ENCODE measurements around the gene MLXIP. TPM values are rescaled to one million over a fixed set of nuclear protein-coding genes. Genes with fewer than 3 reads are reported as not detected.

Gene MLXIP, protein sequence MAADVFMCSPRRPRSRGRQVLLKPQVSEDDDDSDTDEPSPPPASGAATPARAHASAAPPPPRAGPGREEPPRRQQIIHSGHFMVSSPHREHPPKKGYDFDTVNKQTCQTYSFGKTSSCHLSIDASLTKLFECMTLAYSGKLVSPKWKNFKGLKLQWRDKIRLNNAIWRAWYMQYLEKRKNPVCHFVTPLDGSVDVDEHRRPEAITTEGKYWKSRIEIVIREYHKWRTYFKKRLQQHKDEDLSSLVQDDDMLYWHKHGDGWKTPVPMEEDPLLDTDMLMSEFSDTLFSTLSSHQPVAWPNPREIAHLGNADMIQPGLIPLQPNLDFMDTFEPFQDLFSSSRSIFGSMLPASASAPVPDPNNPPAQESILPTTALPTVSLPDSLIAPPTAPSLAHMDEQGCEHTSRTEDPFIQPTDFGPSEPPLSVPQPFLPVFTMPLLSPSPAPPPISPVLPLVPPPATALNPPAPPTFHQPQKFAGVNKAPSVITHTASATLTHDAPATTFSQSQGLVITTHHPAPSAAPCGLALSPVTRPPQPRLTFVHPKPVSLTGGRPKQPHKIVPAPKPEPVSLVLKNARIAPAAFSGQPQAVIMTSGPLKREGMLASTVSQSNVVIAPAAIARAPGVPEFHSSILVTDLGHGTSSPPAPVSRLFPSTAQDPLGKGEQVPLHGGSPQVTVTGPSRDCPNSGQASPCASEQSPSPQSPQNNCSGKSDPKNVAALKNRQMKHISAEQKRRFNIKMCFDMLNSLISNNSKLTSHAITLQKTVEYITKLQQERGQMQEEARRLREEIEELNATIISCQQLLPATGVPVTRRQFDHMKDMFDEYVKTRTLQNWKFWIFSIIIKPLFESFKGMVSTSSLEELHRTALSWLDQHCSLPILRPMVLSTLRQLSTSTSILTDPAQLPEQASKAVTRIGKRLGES
- 4.4 and 5.3 TPM in 2 replicates for total RNA-seq (2016; rRNA removed; fragmentation: Illumina TruSeq; extraction: Trizol)
- total RNA-seq (2016; cell fraction: cytosol; rRNA removed; fragmentation: Illumina TruSeq; extraction: Trizol; ENCODE audit: low read depth), result 23.5 and 32.3 TPM in 2 replicates
- 4.0 and 6.0 TPM in 2 replicates for total RNA-seq (2016; cell fraction: insoluble cytoplasmic fraction; rRNA removed; fragmentation: Illumina TruSeq; extraction: Trizol)
- 9.3 and 10.6 TPM in 2 replicates for total RNA-seq (2016; cell fraction: membrane; rRNA removed; fragmentation: Illumina TruSeq; extraction: Trizol)
- 7.4 and 8.4 TPM in 2 replicates for total RNA-seq (2016; cell fraction: nucleus; rRNA removed; fragmentation: Illumina TruSeq; extraction: Trizol)
- polyA plus RNA-seq (2011; rRNA removed), result 6.3 and 6.7 TPM in 2 replicates
- 2.2 and 2.4 TPM in 2 replicates for polyA plus RNA-seq (2011; cell fraction: cytosol; rRNA removed)
- polyA plus RNA-seq (2011; cell fraction: nucleus; rRNA removed), result 25.4 and 79.6 TPM in 2 replicates
- 10.8 and 14.9 TPM in 2 replicates for polyA plus RNA-seq (2012)
- polyA plus RNA-seq (2016; cell fraction: cytosol; fragmentation: Illumina TruSeq; extraction: Trizol; ENCODE audit: low read depth), result 8.7 and 8.8 TPM in 2 replicates
- polyA plus RNA-seq (2016; cell fraction: insoluble cytoplasmic fraction; fragmentation: Illumina TruSeq; extraction: Trizol; ENCODE audit: low read depth), result 6.2 and 10.8 TPM in 2 replicates
- polyA plus RNA-seq (2016; cell fraction: membrane; fragmentation: Illumina TruSeq; extraction: Trizol; ENCODE audit: low read depth), result 12.2 and 13.1 TPM in 2 replicates
- polyA plus RNA-seq (2016; cell fraction: nucleus; fragmentation: Illumina TruSeq; extraction: Trizol; ENCODE audit: insufficient read depth, low read depth), result 23.5 and 26.5 TPM in 2 replicates
- 10.1 and 18.6 TPM in 2 replicates for polyA minus RNA-seq (2011; rRNA and poly(A)+ RNA removed; ENCODE audit: low replicate concordance)
- 6.0 and 7.2 TPM in 2 replicates for polyA minus RNA-seq (2011; cell fraction: cytosol; rRNA and poly(A)+ RNA removed)
- 12.4 and 12.6 TPM in 2 replicates for polyA minus RNA-seq (2011; cell fraction: nucleus; rRNA and poly(A)+ RNA removed)
- Bru-seq, nascent RNA, result percentile 57 among the genes with signal in this experiment
- BruChase-seq, experiment 1, labeled RNA remaining after a 6-hour chase, result percentile 74 among the genes with signal in this experiment
- BruChase-seq, experiment 2, labeled RNA remaining after a 2-hour chase, result percentile 66 among the genes with signal in this experiment
- long read RNA-seq, experiment 1, full-length matches to known transcripts, result 2 of 13 reads
- long read RNA-seq, experiment 1, partial matches to known transcripts, result 1 of 13 reads
- long read RNA-seq, experiment 1, other reads (novel, unspliced or antisense), result 10 of 13 reads
- long read RNA-seq, experiment 2, full-length matches to known transcripts, result 7 of 45 reads
- long read RNA-seq, experiment 2, partial matches to known transcripts, result 6 of 45 reads
- long read RNA-seq, experiment 2, other reads (novel, unspliced or antisense), result 32 of 45 reads

DNA sequence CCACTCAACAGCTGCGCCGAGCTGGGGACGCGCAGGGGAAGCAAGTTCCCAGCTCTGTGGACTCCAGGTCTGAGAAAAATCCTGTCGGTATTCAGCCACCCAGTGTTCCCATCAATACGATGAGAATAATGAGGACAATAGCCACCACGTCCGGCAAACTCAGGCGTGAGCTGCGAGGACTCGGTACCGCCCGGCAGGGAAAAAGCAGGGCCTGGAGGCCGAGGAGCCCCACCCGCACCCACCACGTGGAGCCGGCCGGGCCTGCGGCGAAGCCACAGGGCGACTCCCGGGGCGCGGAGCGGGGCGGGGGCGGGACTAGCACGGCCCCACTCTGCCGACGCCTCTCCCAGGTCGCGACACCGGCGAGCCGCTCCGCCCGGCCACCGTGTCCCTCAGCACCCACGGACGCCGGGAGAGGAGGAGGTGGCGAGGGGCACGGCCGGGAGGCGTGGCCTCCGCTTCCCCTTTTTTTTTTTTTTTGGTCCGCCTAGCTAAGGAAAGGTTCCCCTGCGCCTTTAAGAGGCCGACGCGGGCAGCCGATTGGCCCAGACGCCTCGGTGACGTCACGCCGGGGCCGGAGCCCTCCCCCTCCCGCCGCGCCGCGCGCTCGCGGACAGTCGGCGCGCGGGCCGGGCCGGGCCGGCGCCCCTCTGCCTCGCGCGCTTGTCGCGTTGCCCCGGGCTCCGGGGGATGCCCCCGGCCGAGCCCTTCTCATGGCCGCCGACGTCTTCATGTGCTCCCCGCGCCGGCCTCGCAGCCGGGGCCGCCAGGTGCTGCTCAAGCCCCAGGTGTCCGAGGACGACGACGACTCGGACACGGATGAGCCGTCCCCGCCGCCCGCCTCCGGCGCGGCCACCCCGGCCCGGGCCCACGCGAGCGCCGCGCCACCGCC, at the start of gene MLXIP:
TSS of gene MLXIP (plus strand) at position 616 of the 892 bp plus-strand sequence. CDS start at position 714, 98 bp downstream.
- BruUV-seq (replicated peaks), result TSS peak; percentile 93
- peaks cover 42% of the 10 kb centered on the region for H3K79me2 ChIP-seq (ENCODE audit: insufficient read depth, low read length)
- peak; percentile 15 for FAIRE-seq
- DNase-seq (ENCODE audit: low spot score), result peak; percentile 78
- H3K4me2 ChIP-seq (ENCODE audit: low read depth, low read length), result peak within 1 kb of the TSS; percentile 99
- peak within 1 kb of the TSS; percentile 56 to 74 (median 62) for H3K4me3 ChIP-seq (replicated peaks in 1 of 3; ENCODE audit: insufficient read depth in 1 of 3, low read depth in 2 of 3, low read length in 3 of 3)
- peak within 1 kb of the TSS; percentile 69 for H2AFZ ChIP-seq (ENCODE audit: low read length)
- ChIA-PET CTCF (ENCODE audit: low intra/inter-chr PET ratio, low total read pairs) (no interaction called here), POLR2A (interaction anchor here (0.6 to 3.9 kb wide), 9 partner anchors 8 to 55 kb away, joined by 3 to 27 read pairs (median 5); no protein-coding TSS in a partner anchor)
- peak within 1 kb of the TSS; percentile 69 for H3K9ac ChIP-seq (ENCODE audit: insufficient read depth, low read depth, low read length)
- intact Hi-C loops (cut with micrococcal nuclease; ENCODE audit: unreplicated experiment), result loop anchor here (1.0 to 5.0 kb wide), 2 partner anchors 14 to 1391 kb away; partner anchors contain the start of gene MLEC
- no peaks in the 10 kb centered on the region for H3K36me3 ChIP-seq (replicated peaks in 1 of 2; ENCODE audit: control insufficient read depth in 1 of 2, insufficient read depth in 2 of 2, low read length in 2 of 2)
- H3K27me3 ChIP-seq (ENCODE audit: control insufficient read depth in 1 of 2, insufficient read depth in 2 of 2, low read length in 2 of 2), result no peaks in the 10 kb centered on the region
- H3K4me1 ChIP-seq (ENCODE audit: insufficient read depth, low read length), result peaks cover 58% of the 10 kb centered on the region
- H4K20me1 ChIP-seq (ENCODE audit: insufficient read depth, low read length), result peaks cover 17% of the 10 kb centered on the region
- in situ Hi-C loops (cut with HindIII; ENCODE audit: extremely low pct_ligation_motif_present, low pct_unique_long_range_greater_than_20kb), result no loop called here
- no peaks in the 10 kb centered on the region for H3K9me3 ChIP-seq (ENCODE audit: low read length)
- peak; percentile 76 for ATAC-seq
- 8% methylated on average over 5 of the region's 113 CpGs for WGBS (ENCODE audit: low lambda C conversion rate)
- H3K27ac ChIP-seq (ENCODE audit: extremely low read length, insufficient read depth, low read length), result peak within 1 kb of the TSS; percentile 50
- no peak for TF ChIP-seq SMAD9 (CRISPR knock-in tag; IDR thresholded peaks at IDR 0.05)
- TF ChIP-seq TBX3 (IDR thresholded peaks at IDR 0.05; ENCODE audit: borderline replicate concordance), result 0 out of 2 replicates have a peak, but pooled peaks have one; percentile 15
- TF ChIP-seq SALL2 (CRISPR knock-in tag; IDR thresholded peaks at IDR 0.05), result peak; percentile 95
- TF ChIP-seq, protein P1, sequence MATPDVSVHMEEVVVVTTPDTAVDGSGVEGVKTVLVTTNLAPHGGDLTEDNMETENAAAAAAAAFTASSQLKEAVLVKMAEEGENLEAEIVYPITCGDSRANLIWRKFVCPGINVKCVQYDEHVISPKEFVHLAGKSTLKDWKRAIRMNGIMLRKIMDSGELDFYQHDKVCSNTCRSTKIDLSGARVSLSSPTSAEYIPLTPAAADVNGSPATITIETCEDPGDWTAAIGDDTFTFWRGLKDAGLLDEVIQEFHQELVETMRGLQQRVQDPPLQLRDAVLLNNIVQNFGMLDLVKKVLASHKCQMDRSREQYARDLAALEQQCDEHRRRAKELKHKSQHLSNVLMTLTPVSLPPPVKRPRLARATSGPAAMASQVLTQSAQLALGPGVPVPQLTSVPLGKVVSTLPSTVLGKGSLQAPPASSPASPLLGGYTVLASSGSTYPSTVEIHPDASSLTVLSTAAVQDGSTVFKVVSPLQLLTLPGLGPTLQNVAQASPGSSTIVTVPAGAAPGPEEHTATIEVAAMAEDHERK (CRISPR knock-in tag; IDR thresholded peaks at IDR 0.05; ENCODE audit: low read depth), result no peak
- TF ChIP-seq, protein P2, sequence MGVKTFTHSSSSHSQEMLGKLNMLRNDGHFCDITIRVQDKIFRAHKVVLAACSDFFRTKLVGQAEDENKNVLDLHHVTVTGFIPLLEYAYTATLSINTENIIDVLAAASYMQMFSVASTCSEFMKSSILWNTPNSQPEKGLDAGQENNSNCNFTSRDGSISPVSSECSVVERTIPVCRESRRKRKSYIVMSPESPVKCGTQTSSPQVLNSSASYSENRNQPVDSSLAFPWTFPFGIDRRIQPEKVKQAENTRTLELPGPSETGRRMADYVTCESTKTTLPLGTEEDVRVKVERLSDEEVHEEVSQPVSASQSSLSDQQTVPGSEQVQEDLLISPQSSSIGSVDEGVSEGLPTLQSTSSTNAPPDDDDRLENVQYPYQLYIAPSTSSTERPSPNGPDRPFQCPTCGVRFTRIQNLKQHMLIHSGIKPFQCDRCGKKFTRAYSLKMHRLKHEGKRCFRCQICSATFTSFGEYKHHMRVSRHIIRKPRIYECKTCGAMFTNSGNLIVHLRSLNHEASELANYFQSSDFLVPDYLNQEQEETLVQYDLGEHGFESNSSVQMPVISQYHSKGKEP (CRISPR knock-in tag; IDR thresholded peaks at IDR 0.05), result no peak; the same call in 1 of the 2 replicates
- TF ChIP-seq, protein P3, sequence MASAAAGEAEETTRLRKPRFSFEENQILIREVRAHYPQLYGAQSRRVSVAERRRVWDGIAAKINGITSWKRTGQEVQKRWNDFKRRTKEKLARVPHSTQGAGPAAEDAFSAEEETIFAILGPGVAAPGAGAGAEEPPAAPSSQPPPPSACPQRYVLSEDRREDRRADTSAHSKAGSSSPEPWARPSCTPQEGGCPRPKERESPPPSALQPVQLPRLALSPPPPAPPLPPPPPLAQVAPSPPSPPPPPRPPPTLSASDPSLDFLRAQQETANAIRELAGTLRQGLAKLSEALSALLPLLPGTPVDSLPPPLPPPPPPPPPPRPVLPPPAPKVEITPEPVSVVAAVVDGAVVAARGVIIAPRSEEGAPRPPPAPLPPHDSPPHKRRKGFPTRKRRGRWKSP (CRISPR knock-in tag; IDR thresholded peaks at IDR 0.05), result peak; percentile 89
- no peak for TF ChIP-seq ZBTB7A (CRISPR knock-in tag; IDR thresholded peaks at IDR 0.05)
- peak; percentile 79 for TF ChIP-seq ERF (CRISPR knock-in tag; IDR thresholded peaks at IDR 0.05)
